WTC11 (cell line): ENCODE measurements around the gene GIPC2. TPM values are rescaled to one million over a fixed set of nuclear protein-coding genes. Genes with fewer than 3 reads are reported as not detected.

ENCODE experiments used
- ATAC-seq: fragments of 200-7000 bp; cut with Tn5 transposase; 2 replicates; pipeline ENCODE4 v1.10.0; 2021; ENCODE audit warnings: mild to moderate bottlenecking, moderate library complexity
- CTCF ChIA-PET: fragments of 300-600 bp; sonication (Branson Sonifier 250); formaldehyde crosslinking; loops from one replicate; lab custom pipeline; 2021; ENCODE audit warnings: antibody characterized with exemption; lab: Charles Lee
- POLR2A ChIA-PET: fragments of 350-600 bp; sonication (Branson Sonifier 250); formaldehyde crosslinking; loops from one replicate; lab custom pipeline; 2021; ENCODE audit warnings: antibody characterized with exemption; lab: Charles Lee
- DNase-seq: peaks from one replicate; pipeline ENCODE4 v3.0.0; 2021; ENCODE audit warnings: low spot score
- H3K27ac Mint-ChIP-seq: 2 replicates; pipeline ENCODE4 v1.8.0; 2021; ENCODE audit warnings: mixed read lengths
- H3K27me3 Mint-ChIP-seq: 2 replicates; pipeline ENCODE4 v1.8.0; 2021; ENCODE audit warnings: low read depth, mild to moderate bottlenecking, moderate library complexity, mixed read lengths
- H3K36me3 Mint-ChIP-seq: 2 replicates; pipeline ENCODE4 v1.8.0; 2021; ENCODE audit warnings: mixed read lengths
- H3K4me1 Mint-ChIP-seq: 2 replicates; pipeline ENCODE4 v1.8.0; 2022; ENCODE audit warnings: mixed read lengths
- H3K4me3 Mint-ChIP-seq: 2 replicates; pipeline ENCODE4 v1.8.0; 2021; ENCODE audit warnings: mild to moderate bottlenecking, moderate library complexity, mixed read lengths
- H3K9me3 Mint-ChIP-seq: 2 replicates; pipeline ENCODE4 v1.8.0; 2021; ENCODE audit warnings: mixed read lengths
- ATF3 ChIP-seq: sonication (generic); formaldehyde crosslinking; conservative IDR thresholded peaks from 2 replicates; pipeline ENCODE4 v1.8.1; 2022; ENCODE audit warnings: mild to moderate bottlenecking, missing genetic modification reagents
- CREB1 ChIP-seq: sonication (generic); formaldehyde crosslinking; IDR thresholded peaks from 2 replicates; pipeline ENCODE4 v1.8.0; 2023; ENCODE audit warnings: mild to moderate bottlenecking, missing genetic modification reagents
- GRHL2 ChIP-seq: fragments of 250-450 bp; sonication (Bioruptor Pico); IDR thresholded peaks from 2 replicates; pipeline ENCODE4 v1.8.0; 2022; ENCODE audit warnings: mild to moderate bottlenecking, moderate library complexity; ENCODE audit not compliant: insufficient replicate concordance, severe bottlenecking
- JAZF1 ChIP-seq: fragments of 250-450 bp; sonication (Bioruptor Pico); IDR thresholded peaks from 2 replicates; pipeline ENCODE4 v1.9.0; 2021; ENCODE audit warnings: moderate library complexity, mild to moderate bottlenecking, inconsistent platforms
- KAT7 ChIP-seq: sonication (generic); formaldehyde crosslinking; IDR thresholded peaks from 2 replicates; pipeline ENCODE4 v1.8.1; 2023; ENCODE audit warnings: missing genetic modification reagents, mild to moderate bottlenecking, borderline replicate concordance
- MYBL2 ChIP-seq: sonication (generic); formaldehyde crosslinking; IDR thresholded peaks from 2 replicates; pipeline ENCODE4 v1.8.1; 2023; ENCODE audit warnings: mild to moderate bottlenecking, moderate library complexity, missing genetic modification reagents
- NFYB ChIP-seq: sonication (generic); formaldehyde crosslinking; conservative IDR thresholded peaks from 2 replicates; pipeline ENCODE4 v1.8.0; 2022; ENCODE audit warnings: low read depth, missing genetic modification reagents
- NR1H2 ChIP-seq: sonication (generic); formaldehyde crosslinking; IDR thresholded peaks from 2 replicates; pipeline ENCODE4 v1.9.0; 2021; ENCODE audit warnings: mild to moderate bottlenecking, moderate library complexity, missing genetic modification reagents
- NR2C2 ChIP-seq: sonication (generic); formaldehyde crosslinking; IDR thresholded peaks from 2 replicates; pipeline ENCODE4 v1.8.0; 2022; ENCODE audit warnings: mild to moderate bottlenecking, missing genetic modification reagents
- NR3C1 ChIP-seq: sonication (generic); formaldehyde crosslinking; conservative IDR thresholded peaks from 2 replicates; pipeline ENCODE4 v1.8.1; 2023; ENCODE audit warnings: low read depth, mild to moderate bottlenecking, missing genetic modification reagents
- PRDM15 ChIP-seq: sonication (generic); formaldehyde crosslinking; IDR thresholded peaks from 2 replicates; pipeline ENCODE4 v1.8.0; 2022; ENCODE audit warnings: missing genetic modification reagents
- PREB ChIP-seq: sonication (generic); formaldehyde crosslinking; IDR thresholded peaks from 2 replicates; pipeline ENCODE4 v1.8.1; 2022; ENCODE audit warnings: mild to moderate bottlenecking, missing genetic modification reagents, moderate library complexity, borderline replicate concordance
- RELA ChIP-seq: sonication (generic); formaldehyde crosslinking; IDR thresholded peaks from 2 replicates; pipeline ENCODE4 v1.8.1; 2022; ENCODE audit warnings: missing genetic modification reagents, mild to moderate bottlenecking, borderline replicate concordance
- TCF7 ChIP-seq: sonication (generic); formaldehyde crosslinking; IDR thresholded peaks from 2 replicates; pipeline ENCODE4 v1.8.0; 2022; ENCODE audit warnings: mild to moderate bottlenecking, low read depth, missing genetic modification reagents, moderate library complexity
- TEAD1 ChIP-seq: sonication (generic); formaldehyde crosslinking; IDR thresholded peaks from 2 replicates; pipeline ENCODE4 v1.8.0; 2022; ENCODE audit warnings: mild to moderate bottlenecking, missing genetic modification reagents
- TP53 ChIP-seq: sonication (generic); formaldehyde crosslinking; IDR thresholded peaks from 2 replicates; pipeline ENCODE4 v1.8.1; 2023; ENCODE audit warnings: mild to moderate bottlenecking, missing genetic modification reagents
- USF2 ChIP-seq: sonication (generic); formaldehyde crosslinking; IDR thresholded peaks from 2 replicates; pipeline ENCODE4 v1.8.1; 2023; ENCODE audit warnings: mild to moderate bottlenecking, missing genetic modification reagents, moderate library complexity
- ZNF416 ChIP-seq: fragments of 250-450 bp; sonication (Bioruptor Pico); IDR thresholded peaks from 2 replicates; pipeline ENCODE4 v1.9.0; 2021; ENCODE audit warnings: mild to moderate bottlenecking, inconsistent platforms
- ZNF532 ChIP-seq: fragments of 250-450 bp; sonication (Bioruptor Pico); IDR thresholded peaks from 2 replicates; pipeline ENCODE4 v1.9.0; 2021; ENCODE audit warnings: mild to moderate bottlenecking, borderline replicate concordance
- total RNA-seq: library from RNA; stranded (reverse); gene quantifications from 3 replicates; pipeline ENCODE4 v1.2.3, GENCODE V29; 2021

The GIPC2 gene
- total RNA-seq, 1 experiment from 2014 or later = 0.83 TPM

- Mint-ChIP-seq H3K36me3 (no peaks in the 10 kb centered on the region), H3K27me3 (no peaks in the 10 kb centered on the region), H3K9me3 (no peaks in the 10 kb centered on the region), H3K27ac (no peak overlapping the region), H3K4me1 (no peaks in the 10 kb centered on the region), H3K4me3 (no peak overlapping the region)
- ChIA-PET POLR2A (no interaction called here), CTCF (interaction anchor here (1.7 kb wide), 1 partner anchor 79 kb away, joined by 3 read pairs; no protein-coding TSS in a partner anchor)
- DNase-seq = no peak
- TF ChIP-seq TEAD1 (CRISPR knock-in tag) (no peak), ZNF532 (CRISPR knock-in tag) (no peak), PRDM15 (CRISPR knock-in tag) (no peak), USF2 (CRISPR knock-in tag) (no peak), NR1H2 (no peak), CREB1 (no peak), JAZF1 (CRISPR knock-in tag) (no peak), KAT7 (CRISPR knock-in tag) (no peak), TCF7 (CRISPR knock-in tag) (no peak), NFYB (no peak), MYBL2 (CRISPR knock-in tag) (no peak), NR2C2 (CRISPR knock-in tag) (no peak), ZNF416 (CRISPR knock-in tag) (no peak), PREB (CRISPR knock-in tag) (no peak), TP53 (CRISPR knock-in tag) (no peak), NR3C1 (CRISPR knock-in tag) (no peak), GRHL2 (CRISPR knock-in tag) (no peak), ATF3 (CRISPR knock-in tag) (no peak), RELA (CRISPR knock-in tag) (no peak)
- no peak for ATAC-seq
These were observed 10.6 kb upstream of the GIPC2 start for GRCh38 chr1:78035121-78035520.
